Tibial nerve (tissue), 4 donors: ENCODE data around the gene NIPBL.
A peak's percentile ranks its signal among the peaks of the same experiment; 100 is the strongest.

Source experiments
- EP300 ChIP-seq, 2 donors: sonication (generic); formaldehyde crosslinking; IDR thresholded peaks; one replicate each; pipeline ENCODE4 v1.6.1; 2017; ENCODE audit warnings: antibody characterized with exemption in 2 of 2, mild to moderate bottlenecking in 1 of 2
- POLR2A ChIP-seq, 2 donors: fragments of 450-650 bp; IDR thresholded peaks; one replicate each; pipeline ENCODE4 v1.6.1; 2017; ENCODE audit warnings: antibody characterized with exemption in 2 of 2, mild to moderate bottlenecking in 2 of 2, moderate library complexity in 2 of 2
- TF ChIP-seq, protein P1 (sequence below), 5 experiments: fragments of 200-600 bp in 3 of 5; fragments of 450-650 bp in 2 of 5; sonication (generic) in 3 of 5; IDR thresholded peaks; one replicate each; pipeline ENCODE4 v1.5.1; 2016 to 2019; ENCODE audit warnings: antibody characterized with exemption in 5 of 5, mild to moderate bottlenecking in 3 of 5, moderate library complexity in 2 of 5

DNA sequence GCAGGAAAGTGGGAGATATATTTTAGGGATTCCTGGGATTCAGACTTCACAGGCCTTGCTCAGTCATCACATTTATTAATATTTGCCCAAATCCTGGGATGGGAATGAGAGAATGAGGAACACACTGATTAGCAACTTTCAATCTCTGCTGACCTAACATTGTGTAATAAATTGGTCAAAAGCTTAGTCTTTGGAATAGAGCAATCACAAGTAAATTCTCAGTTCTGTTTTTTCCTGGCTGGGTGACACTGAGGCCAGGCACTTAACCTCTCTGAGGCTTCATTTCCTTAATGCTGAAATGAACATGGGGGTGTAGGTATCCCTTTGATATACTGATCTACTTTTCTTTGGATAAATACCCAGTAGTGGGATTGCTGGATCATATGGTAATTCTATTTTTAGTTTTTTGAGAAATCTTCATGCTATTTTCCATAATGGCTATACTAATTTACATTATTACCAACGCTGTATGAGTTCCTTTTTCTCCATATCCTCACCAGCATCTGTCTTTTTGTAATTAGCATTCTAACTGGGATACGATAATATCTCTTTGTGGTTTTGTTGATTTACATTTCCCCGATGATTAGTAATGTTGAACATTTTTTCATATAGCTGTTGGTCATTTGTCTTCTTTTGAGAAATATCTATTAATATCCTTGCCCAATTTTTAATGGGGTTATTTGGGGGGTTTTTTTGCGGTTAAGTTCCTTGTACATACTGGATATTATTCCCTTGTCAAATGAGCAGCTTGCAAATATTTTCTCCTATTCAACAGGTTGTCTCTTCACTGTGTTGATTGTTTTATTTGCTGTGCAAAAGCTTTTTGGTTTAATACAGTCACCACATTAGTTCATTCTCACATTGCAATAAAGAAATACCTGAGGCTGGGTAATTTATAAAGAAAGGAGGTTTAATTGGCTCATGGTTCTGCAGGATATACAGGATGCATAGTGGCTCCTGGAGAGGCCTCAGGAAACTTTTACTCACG, 36.8 kb upstream of the NIPBL start:
- TF ChIP-seq POLR2A (IDR thresholded peaks at IDR 0.05) = no peak
- TF ChIP-seq, protein P1, sequence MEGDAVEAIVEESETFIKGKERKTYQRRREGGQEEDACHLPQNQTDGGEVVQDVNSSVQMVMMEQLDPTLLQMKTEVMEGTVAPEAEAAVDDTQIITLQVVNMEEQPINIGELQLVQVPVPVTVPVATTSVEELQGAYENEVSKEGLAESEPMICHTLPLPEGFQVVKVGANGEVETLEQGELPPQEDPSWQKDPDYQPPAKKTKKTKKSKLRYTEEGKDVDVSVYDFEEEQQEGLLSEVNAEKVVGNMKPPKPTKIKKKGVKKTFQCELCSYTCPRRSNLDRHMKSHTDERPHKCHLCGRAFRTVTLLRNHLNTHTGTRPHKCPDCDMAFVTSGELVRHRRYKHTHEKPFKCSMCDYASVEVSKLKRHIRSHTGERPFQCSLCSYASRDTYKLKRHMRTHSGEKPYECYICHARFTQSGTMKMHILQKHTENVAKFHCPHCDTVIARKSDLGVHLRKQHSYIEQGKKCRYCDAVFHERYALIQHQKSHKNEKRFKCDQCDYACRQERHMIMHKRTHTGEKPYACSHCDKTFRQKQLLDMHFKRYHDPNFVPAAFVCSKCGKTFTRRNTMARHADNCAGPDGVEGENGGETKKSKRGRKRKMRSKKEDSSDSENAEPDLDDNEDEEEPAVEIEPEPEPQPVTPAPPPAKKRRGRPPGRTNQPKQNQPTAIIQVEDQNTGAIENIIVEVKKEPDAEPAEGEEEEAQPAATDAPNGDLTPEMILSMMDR (IDR thresholded peaks at IDR 0.05) = no peak
- TF ChIP-seq EP300 (IDR thresholded peaks at IDR 0.05) = peak in 1 of 2 donors; percentile 25
